ENCODE measurements around the gene BHMT2.

Gene BHMT2

DNA sequence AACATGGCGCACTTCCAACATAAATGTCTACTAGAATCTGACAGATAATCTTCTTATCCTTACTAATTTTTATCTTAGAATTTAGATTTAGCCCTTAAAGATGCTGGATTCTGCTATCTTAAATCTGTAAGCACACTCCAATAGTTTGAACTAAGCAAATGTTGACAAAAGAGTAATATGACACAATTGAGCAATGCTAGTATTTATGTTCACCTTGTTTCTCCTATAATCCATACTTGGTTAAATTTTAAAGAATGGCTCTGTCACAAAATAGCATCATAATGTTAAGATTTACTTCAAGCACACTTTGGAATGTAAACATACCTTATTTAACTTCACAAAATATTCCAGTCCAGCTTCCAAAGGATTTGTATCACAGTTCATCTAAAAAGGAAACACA lies 45.6 kb upstream of the BHMT2 start:
- Histone ChIP-seq H3K4me3 (ENCODE audit: low read depth, low read length) (no peak overlapping the region), H3K27me3 (replicated peaks) (no peaks in the 10 kb centered on the region), H3K36me3 (replicated peaks) (no peaks in the 10 kb centered on the region), H3K27ac (no peak overlapping the region)
- in situ Hi-C loops (cut with HindIII; ENCODE audit: low pct_ligation_motif_present, low sequenced_read_pairs) = no loop called here
- no peak for TF ChIP-seq CTCF (IDR thresholded peaks at IDR 0.05; ENCODE audit: low read depth, low read length, missing control alignments)
- no peak for DNase-seq

DNA sequence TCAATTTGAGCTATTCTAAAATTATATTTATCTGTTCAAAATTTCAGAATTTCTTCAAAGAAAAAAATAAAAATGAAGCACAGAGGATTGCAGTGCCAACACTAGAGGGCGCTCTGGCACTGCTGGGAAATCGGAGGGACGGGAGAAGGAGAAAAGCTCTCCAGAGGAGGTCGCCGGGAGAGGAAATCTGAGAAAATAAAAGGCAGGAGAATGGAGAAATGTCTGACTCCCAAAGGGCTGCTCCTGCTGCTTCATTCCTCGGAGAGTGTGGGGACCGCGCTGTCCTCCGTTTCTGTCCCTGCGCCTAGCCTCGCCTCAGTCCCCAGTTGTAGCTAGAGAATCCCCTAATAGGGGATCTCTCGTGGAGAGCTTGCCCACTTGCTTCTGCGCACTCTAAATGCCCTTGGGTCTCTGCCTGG lies 44.5 kb upstream of the BHMT2 start:
- peak; percentile 36 for DNase-seq
- Histone ChIP-seq H3K4me3 (ENCODE audit: low read depth, low read length) (peak overlapping the region; percentile 43), H3K27me3 (replicated peaks) (no peaks in the 10 kb centered on the region), H3K36me3 (replicated peaks) (no peaks in the 10 kb centered on the region), H3K27ac (no peak overlapping the region)
- TF ChIP-seq CTCF (IDR thresholded peaks at IDR 0.05; ENCODE audit: low read depth, low read length, missing control alignments) = peak; percentile 94
- in situ Hi-C loops (cut with HindIII; ENCODE audit: low pct_ligation_motif_present, low sequenced_read_pairs) = no loop called here

DNA sequence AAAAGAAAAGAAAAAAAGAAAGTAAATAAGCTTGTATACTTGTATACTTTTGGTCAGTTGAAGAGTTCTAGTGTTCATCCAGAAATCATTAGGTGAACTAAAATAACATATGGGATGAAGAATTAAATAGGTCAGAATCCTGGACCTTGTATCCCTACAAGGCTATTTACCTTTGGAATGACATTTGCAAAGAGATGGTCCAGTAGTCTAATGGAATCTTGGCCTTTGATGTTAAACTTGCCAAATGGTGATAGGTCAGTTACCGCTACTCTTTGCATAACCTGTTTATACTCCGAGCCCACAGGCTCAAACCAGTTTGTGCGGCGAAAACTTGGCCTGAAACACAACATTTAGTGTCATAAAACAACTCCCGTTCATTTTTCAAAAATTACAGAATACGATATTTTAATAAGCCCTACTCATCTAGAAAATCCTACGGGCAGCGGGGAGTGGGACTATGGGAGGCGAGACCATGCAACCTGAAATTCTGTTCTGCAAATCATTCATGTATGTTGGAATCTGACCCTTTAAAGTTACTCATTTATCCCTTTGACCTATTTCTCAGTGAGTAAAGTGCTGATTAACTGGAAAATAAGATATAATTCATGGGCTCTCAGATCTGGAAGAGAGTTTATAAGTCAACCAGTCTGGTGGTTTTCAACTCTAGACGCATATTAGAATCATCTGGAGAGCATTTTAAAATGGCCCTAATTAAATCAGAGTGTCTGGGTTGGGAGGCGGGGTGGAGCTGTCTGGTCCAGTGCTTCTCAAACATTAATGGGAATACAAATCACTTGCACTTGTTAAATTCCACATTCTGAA lies 38.7 kb upstream of the BHMT2 start:
- in situ Hi-C loops (cut with HindIII; ENCODE audit: low pct_ligation_motif_present, low sequenced_read_pairs) = no loop called here
- Histone ChIP-seq H3K4me3 (ENCODE audit: low read depth, low read length) (no peak overlapping the region), H3K36me3 (replicated peaks) (no peaks in the 10 kb centered on the region), H3K27ac (no peak overlapping the region), H3K27me3 (replicated peaks) (no peaks in the 10 kb centered on the region)
- no peak for DNase-seq
- no peak for TF ChIP-seq CTCF (IDR thresholded peaks at IDR 0.05; ENCODE audit: low read depth, low read length, missing control alignments)

DNA sequence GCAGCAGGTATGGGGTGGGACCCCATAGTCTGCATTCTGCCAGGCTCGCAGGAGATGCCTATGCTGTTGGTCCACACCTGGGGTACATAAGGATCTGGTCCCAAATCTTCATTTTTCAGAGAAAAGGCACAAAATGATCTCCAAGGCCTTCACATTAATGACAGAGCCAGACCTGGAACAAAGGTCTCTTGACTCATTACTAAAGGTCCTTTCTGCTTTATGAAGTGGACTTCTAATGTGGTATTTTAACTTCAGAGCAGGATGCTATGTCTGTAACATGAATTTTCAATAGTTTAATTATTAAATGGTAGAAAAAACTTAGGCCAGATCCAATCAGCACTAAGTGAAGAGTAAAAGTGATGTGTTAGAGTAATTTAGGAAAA lies 38.1 kb upstream of the BHMT2 start:
- H3K27me3 ChIP-seq (replicated peaks) = no peaks in the 10 kb centered on the region
- no peak for TF ChIP-seq CTCF (IDR thresholded peaks at IDR 0.05; ENCODE audit: low read depth, low read length, missing control alignments)
- in situ Hi-C loops (cut with HindIII; ENCODE audit: low pct_ligation_motif_present, low sequenced_read_pairs) = no loop called here

GRCh38 chr5:79032031-79032695 lies 37.4 kb upstream of the BHMT2 start:
- no peak for TF ChIP-seq CTCF (IDR thresholded peaks at IDR 0.05; ENCODE audit: low read depth, low read length, missing control alignments)
- Histone ChIP-seq H3K4me3 (ENCODE audit: low read depth, low read length) (no peak overlapping the region), H3K36me3 (replicated peaks) (no peaks in the 10 kb centered on the region), H3K27ac (no peak overlapping the region), H3K27me3 (replicated peaks) (no peaks in the 10 kb centered on the region)
- in situ Hi-C loops (cut with HindIII; ENCODE audit: low pct_ligation_motif_present, low sequenced_read_pairs) = no loop called here
- no peak for DNase-seq

More for the DNA sequence above, 38.1 kb upstream of the BHMT2 start:
- Histone ChIP-seq H3K36me3 (replicated peaks) (no peaks in the 10 kb centered on the region), H3K4me3 (ENCODE audit: low read depth, low read length) (no peak overlapping the region), H3K27ac (no peak overlapping the region)
- DNase-seq = no peak
